ENCODE measurements around the gene DCDC1.
A peak's percentile ranks its signal among the peaks of the same experiment; 100 is the strongest.
"Not testable (repeated sequence)": the region's sequence is repeated elsewhere in the genome, so short reads cannot be mapped to it uniquely, and the experiment has no call there.

The DCDC1 gene

DNA sequence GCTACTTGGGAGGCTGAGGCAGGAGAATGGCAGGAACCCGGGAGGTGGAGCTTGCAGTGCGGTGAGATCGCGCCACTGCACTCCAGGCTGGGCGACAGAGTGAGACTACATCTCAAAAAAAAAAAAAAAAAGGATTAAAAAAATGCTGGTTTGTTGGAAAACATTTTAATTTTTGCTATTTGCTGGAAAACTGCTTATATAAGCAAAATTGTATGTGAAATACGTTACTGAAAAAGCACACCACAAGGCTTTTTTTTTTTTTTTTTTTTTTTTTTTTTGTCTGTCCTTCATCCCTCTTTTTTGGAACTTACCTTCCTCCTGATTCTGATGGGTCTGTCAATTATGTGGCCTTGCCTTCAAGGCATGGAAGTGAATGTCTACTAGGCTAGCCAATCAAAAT lies 40.8 kb downstream of the DCDC1 start:
- Histone ChIP-seq H3K36me3 (ENCODE audit: control insufficient read depth, insufficient read depth, low read length) (no peaks in the 10 kb centered on the region), H3K9ac (ENCODE audit: low read length) (no peak overlapping the region), H3K4me1 (ENCODE audit: control insufficient read depth, insufficient read depth, low read length) (no peaks in the 10 kb centered on the region), H3K27me3 (ENCODE audit: control insufficient read depth, insufficient read depth, low read length) (no peaks in the 10 kb centered on the region), H3K9me3 (ENCODE audit: control insufficient read depth, insufficient read depth, low read depth, low read length) (no peaks in the 10 kb centered on the region), H3K27ac (ENCODE audit: low read depth, low read length) (no peak overlapping the region), H3K4me3 (ENCODE audit: low read depth, low read length) (no peak overlapping the region)

DNA sequence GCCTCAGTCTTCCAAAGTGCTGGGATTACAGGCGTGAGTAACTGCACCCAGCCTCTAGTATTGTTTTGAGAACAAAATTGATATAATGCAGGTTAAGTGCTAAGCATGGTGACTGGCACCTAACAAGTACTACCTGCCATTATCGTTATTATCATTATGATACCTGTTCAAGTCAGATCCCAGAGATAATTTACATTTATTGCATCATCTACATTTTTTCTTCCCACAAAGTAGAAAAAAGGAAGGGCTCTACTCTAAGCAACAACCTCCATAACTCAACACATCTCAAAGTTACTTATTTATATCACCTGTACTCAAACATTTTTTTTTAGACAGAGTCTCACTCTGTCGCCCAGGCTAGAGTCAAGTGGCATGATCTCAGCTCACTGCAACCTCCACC lies 42.1 kb downstream of the DCDC1 start:
- Histone ChIP-seq H3K4me1 (ENCODE audit: control insufficient read depth, insufficient read depth, low read length) (no peaks in the 10 kb centered on the region), H3K4me3 (ENCODE audit: low read depth, low read length) (no peak overlapping the region), H3K9ac (ENCODE audit: low read length) (no peak overlapping the region), H3K27me3 (ENCODE audit: control insufficient read depth, insufficient read depth, low read length) (no peaks in the 10 kb centered on the region), H3K36me3 (ENCODE audit: control insufficient read depth, insufficient read depth, low read length) (no peaks in the 10 kb centered on the region), H3K27ac (ENCODE audit: low read depth, low read length) (no peak overlapping the region), H3K9me3 (ENCODE audit: control insufficient read depth, insufficient read depth, low read depth, low read length) (no peaks in the 10 kb centered on the region)

DNA sequence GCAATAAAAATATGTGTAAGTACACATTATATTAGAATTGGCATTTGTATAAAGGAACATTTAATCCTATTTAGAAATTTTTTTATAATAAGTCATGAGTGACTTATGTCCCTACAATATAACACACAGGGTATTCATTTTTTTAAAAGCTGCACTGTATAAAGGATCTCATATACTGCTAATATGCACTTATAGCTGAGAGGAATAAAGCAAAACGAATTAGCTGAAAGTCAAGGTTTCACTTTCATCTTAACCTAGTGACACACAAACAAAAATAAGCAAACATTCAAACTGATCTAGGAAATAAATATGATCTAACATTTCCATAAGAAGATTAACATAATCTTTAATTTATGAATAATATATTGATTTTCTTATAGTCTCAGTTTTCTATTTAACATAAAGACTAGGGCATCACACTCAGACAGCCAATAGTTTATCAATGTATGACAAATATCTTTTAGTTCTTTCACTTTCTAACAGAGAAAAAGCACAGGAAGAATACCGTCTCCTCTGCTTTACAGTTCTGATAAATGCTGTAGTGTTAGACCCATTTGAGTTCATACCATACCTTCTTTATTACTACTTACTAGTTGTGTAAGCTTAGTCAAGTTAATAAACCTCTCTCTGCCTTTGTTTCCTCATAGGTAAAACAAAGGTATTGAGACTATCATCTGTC lies 42.9 kb downstream of the DCDC1 start:
- Histone ChIP-seq H3K36me3 (ENCODE audit: control insufficient read depth, insufficient read depth, low read length) (no peaks in the 10 kb centered on the region), H3K9me3 (ENCODE audit: control insufficient read depth, insufficient read depth, low read depth, low read length) (no peaks in the 10 kb centered on the region), H3K27ac (ENCODE audit: low read depth, low read length) (no peak overlapping the region), H3K4me1 (ENCODE audit: control insufficient read depth, insufficient read depth, low read length) (no peaks in the 10 kb centered on the region), H3K27me3 (ENCODE audit: control insufficient read depth, insufficient read depth, low read length) (no peaks in the 10 kb centered on the region), H3K4me3 (ENCODE audit: low read depth, low read length) (no peak overlapping the region), H3K9ac (ENCODE audit: low read length) (no peak overlapping the region)

DNA sequence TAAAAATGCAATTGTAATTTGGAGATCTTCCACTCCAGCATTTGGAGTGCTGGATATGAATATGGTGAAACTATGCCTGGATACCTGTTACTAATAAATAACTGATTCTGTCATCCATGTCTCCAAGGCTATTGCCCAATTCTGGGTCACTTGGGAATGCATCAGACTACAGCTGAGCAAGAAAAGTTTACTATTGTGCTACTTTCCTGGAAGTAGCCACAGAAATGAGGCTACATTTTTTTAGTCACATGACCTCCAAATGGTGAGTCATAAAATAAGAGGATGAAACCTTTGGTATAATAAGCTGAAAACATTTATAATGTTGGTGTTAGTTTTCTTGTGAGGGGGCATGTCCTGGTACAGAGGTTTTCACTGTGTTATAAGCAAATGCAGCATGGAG lies 44.4 kb downstream of the DCDC1 start:
- no peak overlapping the region for H3K9ac ChIP-seq (ENCODE audit: low read length)
- no peaks in the 10 kb centered on the region for H3K9me3 ChIP-seq (ENCODE audit: control insufficient read depth, insufficient read depth, low read depth, low read length)
- no peaks in the 10 kb centered on the region for H3K4me1 ChIP-seq (ENCODE audit: control insufficient read depth, insufficient read depth, low read length)
- no peaks in the 10 kb centered on the region for H3K27me3 ChIP-seq (ENCODE audit: control insufficient read depth, insufficient read depth, low read length)
- no peaks in the 10 kb centered on the region for H3K36me3 ChIP-seq (ENCODE audit: control insufficient read depth, insufficient read depth, low read length)
- no peak overlapping the region for H3K27ac ChIP-seq (ENCODE audit: low read depth, low read length)
- H3K4me3 ChIP-seq (ENCODE audit: low read depth, low read length), result no peak overlapping the region

DNA sequence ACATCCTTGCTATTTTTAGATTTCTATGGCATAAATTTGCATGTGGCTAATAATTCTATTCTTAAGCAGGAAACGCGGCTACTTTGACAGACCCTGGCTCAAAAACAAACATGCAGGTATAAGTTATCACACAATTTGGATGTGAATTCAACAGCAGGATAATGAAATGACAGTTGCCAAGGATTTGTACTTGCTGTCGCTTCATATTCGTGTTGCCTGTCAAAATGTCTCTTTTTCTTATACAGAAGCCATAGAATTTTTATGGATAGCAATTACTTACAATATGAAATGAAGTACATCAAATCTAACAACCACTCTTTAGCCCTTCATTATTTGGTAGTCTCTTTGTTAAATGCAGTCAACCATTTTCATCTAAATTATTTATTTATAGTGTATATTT lies 46.4 kb downstream of the DCDC1 start:
- Histone ChIP-seq H3K27me3 (ENCODE audit: control insufficient read depth, insufficient read depth, low read length) (no peaks in the 10 kb centered on the region), H3K27ac (ENCODE audit: low read depth, low read length) (no peak overlapping the region), H3K36me3 (ENCODE audit: control insufficient read depth, insufficient read depth, low read length) (no peaks in the 10 kb centered on the region), H3K4me3 (ENCODE audit: low read depth, low read length) (no peak overlapping the region), H3K9me3 (ENCODE audit: control insufficient read depth, insufficient read depth, low read depth, low read length) (no peaks in the 10 kb centered on the region), H3K9ac (ENCODE audit: low read length) (no peak overlapping the region), H3K4me1 (ENCODE audit: control insufficient read depth, insufficient read depth, low read length) (no peaks in the 10 kb centered on the region)

DNA sequence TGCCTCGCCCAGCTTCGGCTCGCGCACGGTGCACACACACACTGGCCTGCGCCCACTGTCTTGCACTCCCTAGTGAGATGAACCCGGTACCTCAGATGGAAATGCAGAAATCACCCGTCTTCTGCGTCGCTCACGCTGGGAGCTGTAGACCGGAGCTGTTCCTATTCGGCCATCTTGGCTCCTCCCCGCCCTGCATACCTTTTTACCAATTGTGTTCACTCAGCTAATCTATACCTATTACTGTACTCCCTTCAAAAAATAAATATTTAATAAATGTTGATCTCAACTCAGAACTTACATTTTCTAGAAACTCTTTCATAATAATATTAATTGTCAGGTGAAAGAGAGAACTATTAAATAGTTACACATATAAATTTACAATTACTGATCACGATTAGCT lies 48.0 kb downstream of the DCDC1 start:
- not testable (repeated sequence) for H3K4me1 ChIP-seq (ENCODE audit: control insufficient read depth, insufficient read depth, low read length); H3K9me3 ChIP-seq (ENCODE audit: control insufficient read depth, insufficient read depth, low read depth, low read length); H3K36me3 ChIP-seq (ENCODE audit: control insufficient read depth, insufficient read depth, low read length); H3K27me3 ChIP-seq (ENCODE audit: control insufficient read depth, insufficient read depth, low read length); H3K9ac ChIP-seq (ENCODE audit: low read length); H3K27ac ChIP-seq (ENCODE audit: low read depth, low read length)
- H3K4me3 ChIP-seq (ENCODE audit: low read depth, low read length), result peak overlapping the region; percentile 20; the same call in 1 of the 2 replicates

DNA sequence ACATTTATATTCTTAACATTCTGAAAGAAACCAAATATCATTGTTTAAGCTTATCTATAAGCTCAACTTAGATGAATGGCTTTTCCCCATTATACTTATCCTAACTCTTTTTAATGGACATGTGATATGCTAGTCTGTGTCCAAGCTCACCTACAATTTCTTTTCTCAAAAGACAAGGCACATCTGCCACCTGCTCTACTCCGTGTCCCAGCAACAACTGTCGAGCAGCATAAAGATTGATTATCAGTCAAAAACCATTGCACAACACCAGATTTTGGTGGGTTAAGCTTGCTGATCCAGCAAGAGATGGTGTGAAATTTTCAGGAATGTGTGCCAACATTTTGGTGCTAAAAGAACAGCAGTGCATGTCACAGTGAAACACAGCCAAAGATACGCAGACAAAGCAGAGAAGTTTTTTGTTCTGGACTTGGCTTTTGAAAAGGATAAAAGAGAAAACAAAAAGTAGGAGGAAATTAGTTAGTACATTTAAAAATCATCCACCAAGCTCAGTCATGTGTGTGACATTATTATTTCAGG lies 65.8 kb downstream of the DCDC1 start:
- Histone ChIP-seq H3K9me3 (ENCODE audit: control insufficient read depth, insufficient read depth, low read depth, low read length) (no peaks in the 10 kb centered on the region), H3K4me1 (ENCODE audit: control insufficient read depth, insufficient read depth, low read length) (no peaks in the 10 kb centered on the region), H3K4me3 (ENCODE audit: low read depth, low read length) (no peak overlapping the region), H3K9ac (ENCODE audit: low read length) (no peak overlapping the region), H3K36me3 (ENCODE audit: control insufficient read depth, insufficient read depth, low read length) (no peaks in the 10 kb centered on the region), H3K27me3 (ENCODE audit: control insufficient read depth, insufficient read depth, low read length) (no peaks in the 10 kb centered on the region), H3K27ac (ENCODE audit: low read depth, low read length) (no peak overlapping the region)

DNA sequence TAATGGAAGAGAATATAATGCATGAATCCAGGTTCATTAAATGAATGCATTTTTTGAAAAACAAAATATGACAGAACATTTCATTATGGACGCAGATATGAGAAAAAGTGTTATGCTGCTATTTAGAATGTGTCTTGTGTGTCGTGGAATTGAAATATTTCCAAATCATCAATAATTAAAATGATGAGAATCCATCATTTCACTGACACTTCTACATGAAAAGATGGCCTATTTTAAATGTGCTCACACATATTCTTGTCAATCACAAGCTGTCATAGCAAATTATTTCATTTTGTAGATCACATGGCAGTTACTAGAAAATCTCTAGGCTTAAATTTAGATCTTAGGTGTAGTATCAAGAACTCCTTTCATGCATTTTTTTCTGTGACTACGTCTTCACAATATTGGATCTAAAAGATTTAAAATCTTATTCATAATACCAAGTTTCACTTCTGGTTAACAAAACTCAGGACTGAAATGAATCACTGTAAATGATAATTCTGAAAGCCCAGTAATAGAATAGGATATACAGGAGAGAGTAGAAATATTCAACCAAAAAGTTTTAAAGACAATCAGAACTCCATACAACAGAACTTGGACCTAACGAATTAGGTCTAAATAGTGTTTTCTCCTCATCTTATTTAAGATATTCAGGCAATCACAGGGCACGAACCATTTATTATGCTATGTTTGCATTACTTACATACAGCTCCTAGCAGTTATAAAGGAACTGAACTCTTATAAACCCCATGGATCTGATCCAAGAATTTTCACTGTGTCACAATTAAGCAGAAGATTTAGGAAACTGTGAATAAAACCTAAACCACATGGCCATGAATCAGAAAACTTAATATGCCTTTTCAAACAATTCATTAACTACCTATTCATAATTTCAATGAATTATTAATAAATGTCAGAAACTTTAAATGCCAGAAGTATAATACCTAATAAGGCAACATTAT lies 67.7 kb downstream of the DCDC1 start:
- H3K27ac ChIP-seq (ENCODE audit: low read depth, low read length), result no peak overlapping the region
- no peak overlapping the region for H3K9ac ChIP-seq (ENCODE audit: low read length)
- no peaks in the 10 kb centered on the region for H3K36me3 ChIP-seq (ENCODE audit: control insufficient read depth, insufficient read depth, low read length)
- no peaks in the 10 kb centered on the region for H3K4me1 ChIP-seq (ENCODE audit: control insufficient read depth, insufficient read depth, low read length)
- H3K9me3 ChIP-seq (ENCODE audit: control insufficient read depth, insufficient read depth, low read depth, low read length), result no peaks in the 10 kb centered on the region
- no peaks in the 10 kb centered on the region for H3K27me3 ChIP-seq (ENCODE audit: control insufficient read depth, insufficient read depth, low read length)
- H3K4me3 ChIP-seq (ENCODE audit: low read depth, low read length), result no peak overlapping the region

DNA sequence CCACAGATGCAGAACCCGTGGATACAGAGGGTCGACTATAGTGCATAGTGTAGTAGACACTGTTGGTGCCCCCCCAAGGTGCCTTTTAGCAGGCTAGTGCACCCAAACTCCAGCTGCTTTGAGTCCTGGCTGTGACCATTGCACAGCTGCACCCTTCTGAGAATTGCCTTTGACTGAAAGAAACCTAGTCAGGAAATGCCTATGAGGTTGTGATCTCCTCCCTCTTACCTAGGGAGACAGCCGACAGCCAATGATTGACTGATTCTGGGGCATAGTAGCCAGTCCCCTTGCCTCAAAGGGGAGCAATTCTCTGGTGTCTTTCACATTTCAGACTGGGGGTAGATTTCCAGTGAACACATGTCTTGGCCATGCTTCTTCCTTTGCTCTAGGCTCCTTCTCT lies 74.2 kb downstream of the DCDC1 start:
- Histone ChIP-seq H3K27me3 (ENCODE audit: control insufficient read depth, insufficient read depth, low read length) (no peaks in the 10 kb centered on the region), H3K9me3 (ENCODE audit: control insufficient read depth, insufficient read depth, low read depth, low read length) (no peaks in the 10 kb centered on the region), H3K27ac (ENCODE audit: low read depth, low read length) (no peak overlapping the region), H3K36me3 (ENCODE audit: control insufficient read depth, insufficient read depth, low read length) (no peaks in the 10 kb centered on the region), H3K9ac (ENCODE audit: low read length) (no peak overlapping the region), H3K4me3 (ENCODE audit: low read depth, low read length) (no peak overlapping the region), H3K4me1 (ENCODE audit: control insufficient read depth, insufficient read depth, low read length) (no peaks in the 10 kb centered on the region)

DNA sequence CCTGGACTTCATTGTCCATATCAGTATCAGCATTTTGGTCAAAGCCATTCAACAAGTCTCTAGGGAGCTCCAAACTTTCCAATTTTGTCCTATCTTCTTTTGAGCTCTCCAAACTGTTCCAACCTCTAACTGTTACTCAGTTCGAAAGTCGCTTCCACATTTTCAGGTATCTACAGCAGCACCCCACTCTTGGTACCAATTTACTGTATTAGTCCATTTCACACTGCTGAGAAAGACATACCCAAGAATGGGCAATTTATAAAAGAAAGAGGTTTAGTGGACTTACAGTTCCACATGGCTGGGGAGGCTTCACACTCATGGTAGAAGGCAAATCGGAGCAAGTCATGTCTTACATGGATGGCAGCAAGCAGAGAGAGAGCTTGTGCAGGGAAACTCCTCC lies 96.0 kb downstream of the DCDC1 start:
- H3K4me3 ChIP-seq (ENCODE audit: low read depth, low read length); H3K27me3 ChIP-seq (ENCODE audit: control insufficient read depth, insufficient read depth, low read length); H3K9ac ChIP-seq (ENCODE audit: low read length); H3K4me1 ChIP-seq (ENCODE audit: control insufficient read depth, insufficient read depth, low read length); H3K27ac ChIP-seq (ENCODE audit: low read depth, low read length); H3K36me3 ChIP-seq (ENCODE audit: control insufficient read depth, insufficient read depth, low read length): not testable (repeated sequence)
- peaks cover 27% of the 10 kb centered on the region for H3K9me3 ChIP-seq (ENCODE audit: control insufficient read depth, insufficient read depth, low read depth, low read length)

DNA sequence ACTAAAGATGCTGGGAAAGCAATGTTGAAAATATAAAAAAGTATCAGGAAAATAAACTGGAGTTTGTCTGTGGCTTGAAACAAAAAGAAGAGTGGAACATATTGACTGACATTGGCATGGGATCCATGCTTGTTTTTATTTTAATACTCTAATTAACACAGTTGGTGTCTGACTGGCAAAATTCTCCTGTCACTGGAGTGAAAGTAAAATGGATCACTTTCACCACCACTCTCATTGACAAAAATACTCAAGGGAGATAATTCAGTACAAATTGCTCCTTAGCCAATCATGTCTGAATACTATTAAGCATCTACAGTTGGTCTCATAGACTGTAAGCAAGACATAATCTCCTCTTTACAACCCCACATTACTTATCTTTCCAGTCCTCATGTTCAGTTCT lies 101.8 kb downstream of the DCDC1 start:
- no peaks in the 10 kb centered on the region for H3K36me3 ChIP-seq (ENCODE audit: control insufficient read depth, insufficient read depth, low read length)
- H3K4me3 ChIP-seq (ENCODE audit: low read depth, low read length), result no peak overlapping the region
- H3K9ac ChIP-seq (ENCODE audit: low read length), result no peak overlapping the region
- no peaks in the 10 kb centered on the region for H3K4me1 ChIP-seq (ENCODE audit: control insufficient read depth, insufficient read depth, low read length)
- no peak overlapping the region for H3K27ac ChIP-seq (ENCODE audit: low read depth, low read length)
- peaks cover 8% of the 10 kb centered on the region for H3K9me3 ChIP-seq (ENCODE audit: control insufficient read depth, insufficient read depth, low read depth, low read length)
- H3K27me3 ChIP-seq (ENCODE audit: control insufficient read depth, insufficient read depth, low read length), result no peaks in the 10 kb centered on the region
